GM18498 (cell line): ENCODE data around the gene OLFML2B.
"Not testable (repeated sequence)": the region's sequence is repeated elsewhere in the genome, so short reads cannot be mapped to it uniquely, and the experiment has no call there.

Source experiments
- ATAC-seq: cut with Tn5 transposase; IDR thresholded peaks from one replicate; pipeline ENCODE4 v1.9.1; 2021; ENCODE audit warnings: mild to moderate bottlenecking, moderate library complexity; ENCODE audit not compliant: unreplicated experiment

OLFML2B gene

DNA sequence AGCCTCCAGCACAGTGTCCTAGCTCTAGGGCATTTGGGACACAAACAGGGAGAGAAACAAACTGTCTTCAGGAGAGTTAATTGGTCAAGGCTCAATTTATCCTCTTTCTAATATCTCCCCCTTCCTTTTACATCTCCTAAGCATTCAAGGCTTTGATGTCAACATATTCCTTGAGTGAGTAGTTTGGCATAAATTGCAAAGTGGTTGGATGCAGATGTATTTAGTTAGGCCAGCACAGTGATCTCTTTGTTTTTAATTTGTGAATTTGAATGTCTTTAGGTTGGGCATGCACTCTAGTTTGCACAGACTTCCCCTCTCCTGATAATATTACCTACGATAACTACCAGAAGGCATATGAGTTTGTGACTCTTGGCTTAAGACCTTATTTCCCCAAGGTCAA is 12.5 kb upstream of the OLFML2B start:
- no peak for ATAC-seq

DNA sequence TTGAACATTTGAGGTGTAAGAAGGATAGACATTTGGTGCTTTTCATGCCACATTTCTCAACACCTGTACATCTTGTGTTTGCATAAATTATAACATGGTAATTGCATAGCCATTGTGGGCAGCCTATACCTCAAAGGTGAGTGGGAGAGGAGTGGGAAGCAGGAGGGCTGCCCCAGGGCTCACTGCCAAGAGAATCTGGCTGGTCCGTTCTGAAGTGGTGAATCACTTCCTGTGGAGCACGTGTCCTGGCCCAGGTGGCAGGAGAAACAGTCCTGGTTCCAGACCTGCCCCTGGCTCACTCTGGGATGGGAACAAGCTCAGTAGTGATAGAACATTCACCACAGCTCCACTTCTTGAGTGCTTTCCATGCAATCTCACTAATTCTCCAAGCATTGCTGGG is 11.6 kb upstream of the OLFML2B start:
- no peak for ATAC-seq

DNA sequence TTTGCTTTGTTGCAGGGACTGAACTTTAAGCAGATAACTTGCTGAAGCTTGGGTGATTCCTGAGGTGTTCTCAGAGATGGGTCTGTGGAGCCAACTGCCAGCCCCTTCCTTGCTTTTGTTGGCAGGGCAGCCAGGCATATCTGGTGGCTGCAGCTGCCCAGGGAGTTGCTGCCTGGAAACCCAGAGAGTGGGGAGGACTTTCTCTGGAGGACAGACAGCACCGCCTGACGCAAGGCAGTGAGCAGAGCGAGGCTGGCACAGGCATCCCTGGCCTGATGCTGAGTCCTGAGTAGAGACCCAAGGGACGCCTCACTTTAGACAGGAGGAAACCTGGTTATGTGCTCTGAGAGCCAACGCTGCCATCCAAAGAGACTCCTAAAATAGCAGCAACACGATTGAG is 9.8 kb upstream of the OLFML2B start:
- ATAC-seq = no peak

DNA sequence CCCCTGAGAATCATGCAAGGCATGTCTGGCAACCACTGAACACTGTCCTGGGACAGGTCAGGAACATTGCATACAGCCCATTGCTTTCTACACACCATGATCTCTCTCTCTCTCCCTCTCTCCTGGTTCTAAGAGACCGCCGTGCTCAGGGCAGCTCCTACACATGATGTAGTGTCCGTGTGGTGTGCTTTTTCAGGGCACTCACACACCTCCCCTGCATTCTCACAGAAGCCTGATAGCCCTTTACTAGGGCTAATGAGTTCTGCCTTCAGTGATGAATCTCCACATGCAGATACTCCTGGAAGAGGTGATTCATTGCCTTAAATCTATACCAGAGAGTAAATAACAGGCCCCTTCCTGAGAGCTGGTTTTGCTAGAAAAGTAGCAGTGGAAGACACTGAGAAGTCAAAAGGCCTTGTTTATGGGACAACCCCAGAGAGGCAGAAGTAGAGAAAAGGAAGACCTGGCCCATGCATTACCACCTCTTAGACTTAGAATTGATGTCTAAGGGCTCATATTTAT is 7.2 kb upstream of the OLFML2B start:
- ATAC-seq = no peak

DNA sequence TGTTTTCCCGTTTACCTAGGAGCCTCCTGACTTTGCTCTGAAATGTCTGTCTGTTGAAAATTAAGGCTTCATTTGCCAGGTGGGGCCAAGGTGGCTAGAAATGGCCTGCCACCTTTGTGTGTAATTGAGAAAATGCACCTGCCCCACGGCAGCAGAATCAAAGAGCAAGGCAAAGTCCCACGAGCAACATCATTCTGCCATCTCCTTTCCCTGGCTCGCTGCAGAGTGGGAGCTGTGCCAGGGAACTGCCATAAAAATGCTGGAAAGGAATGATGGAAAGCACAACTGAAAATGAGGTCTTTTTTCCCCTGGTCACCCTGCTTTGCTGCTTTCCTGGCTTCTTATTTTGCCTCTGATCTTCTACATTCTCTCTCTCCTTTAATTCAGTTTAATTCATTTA is 5.5 kb upstream of the OLFML2B start:
- ATAC-seq = no peak

DNA sequence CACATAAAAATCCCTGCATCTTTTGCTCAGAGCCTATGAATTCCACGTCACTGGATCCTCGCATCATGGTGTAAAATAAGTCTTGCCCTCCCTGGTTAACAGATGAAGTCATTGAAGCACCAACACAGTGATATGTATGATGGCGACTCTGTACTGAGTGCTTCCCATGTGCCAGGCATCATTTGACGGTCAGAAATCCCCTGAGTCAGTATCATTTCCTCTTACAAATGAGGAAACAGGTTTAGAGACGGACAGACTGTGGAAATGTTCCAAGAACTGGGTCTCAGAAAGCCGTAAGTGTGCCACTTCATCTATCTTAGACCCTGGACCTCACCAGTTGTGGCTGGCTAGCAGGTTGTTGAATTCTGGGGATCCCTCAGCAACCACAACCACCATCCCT is 5.1 kb upstream of the OLFML2B start:
- no peak for ATAC-seq

DNA sequence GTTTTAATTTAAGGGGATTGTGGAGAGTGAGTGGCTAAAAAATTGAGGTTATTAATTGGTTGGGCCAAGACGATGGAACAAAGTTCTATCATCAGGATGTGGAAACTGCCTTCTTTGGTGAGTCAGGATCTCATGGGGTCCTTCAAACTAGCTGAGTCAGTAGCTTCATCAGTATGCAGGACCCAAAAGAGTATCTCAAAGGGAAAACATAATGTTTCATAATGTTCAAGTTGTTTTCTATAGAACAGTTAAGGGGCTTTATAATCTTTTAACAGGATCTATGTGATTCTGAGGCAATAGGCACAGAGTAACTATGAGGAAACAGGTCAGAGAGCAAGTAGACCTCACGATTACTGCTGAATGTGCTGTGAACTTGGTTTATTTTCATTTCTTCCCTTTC is 3.2 kb upstream of the OLFML2B start:
- no peak for ATAC-seq

DNA sequence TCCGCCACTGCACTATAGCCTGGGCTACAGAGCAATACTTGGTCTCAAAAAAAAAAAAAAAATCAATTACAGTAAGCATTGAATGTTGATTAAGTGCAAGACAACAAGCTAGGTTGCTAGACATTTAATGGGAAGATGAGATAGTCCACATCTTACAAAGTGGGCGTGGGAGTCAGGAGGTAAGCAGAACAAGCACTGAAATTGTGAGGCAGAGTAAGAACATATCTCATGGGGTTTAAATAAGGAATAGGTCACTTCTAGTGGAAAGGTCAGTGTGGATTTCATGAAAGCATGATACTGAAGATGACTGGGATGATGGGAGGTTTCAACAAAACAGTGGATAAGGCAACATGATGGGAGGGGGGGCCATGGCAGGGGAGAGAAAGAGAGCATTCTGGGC is 1.9 kb upstream of the OLFML2B start:
- no peak for ATAC-seq

DNA sequence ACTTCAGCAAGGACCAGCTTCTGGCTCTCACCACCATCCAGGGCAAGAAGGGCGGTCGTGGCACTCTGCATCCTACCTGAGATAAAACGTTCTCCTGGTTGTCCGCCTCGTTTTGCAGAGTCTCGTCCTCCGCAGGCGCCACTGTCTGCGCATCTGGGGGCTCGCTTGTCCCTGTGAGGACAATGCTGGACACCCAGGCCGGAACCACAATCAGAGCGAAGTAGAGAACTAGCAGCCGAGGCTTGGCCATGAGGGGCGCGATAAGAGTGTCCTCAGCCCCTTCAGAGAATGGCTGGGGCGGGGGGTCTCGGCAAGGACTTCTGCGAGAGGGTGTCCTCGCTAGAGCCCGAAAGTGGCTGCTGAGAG is 505 bp downstream of the OLFML2B start:
- no peak for ATAC-seq

DNA sequence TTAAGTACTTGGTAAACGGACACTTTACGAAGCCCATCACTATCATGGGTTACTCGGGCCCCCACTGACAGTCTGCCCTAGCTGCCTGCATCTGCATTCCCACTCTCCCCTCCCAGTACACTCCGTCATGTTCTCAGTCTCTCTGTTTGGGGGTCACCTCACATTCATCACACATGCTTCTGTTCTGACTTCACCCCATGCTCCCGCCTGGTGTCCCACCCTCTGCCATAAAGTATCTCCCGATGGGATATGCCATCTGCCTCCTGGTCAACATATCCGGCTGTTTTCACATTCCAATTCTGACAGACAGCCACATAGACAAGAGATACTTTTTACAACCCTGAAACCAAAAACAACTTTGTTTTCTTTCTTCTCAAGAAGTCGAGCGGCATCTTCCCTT is 1.0 kb downstream of the OLFML2B start:
- no peak for ATAC-seq

DNA sequence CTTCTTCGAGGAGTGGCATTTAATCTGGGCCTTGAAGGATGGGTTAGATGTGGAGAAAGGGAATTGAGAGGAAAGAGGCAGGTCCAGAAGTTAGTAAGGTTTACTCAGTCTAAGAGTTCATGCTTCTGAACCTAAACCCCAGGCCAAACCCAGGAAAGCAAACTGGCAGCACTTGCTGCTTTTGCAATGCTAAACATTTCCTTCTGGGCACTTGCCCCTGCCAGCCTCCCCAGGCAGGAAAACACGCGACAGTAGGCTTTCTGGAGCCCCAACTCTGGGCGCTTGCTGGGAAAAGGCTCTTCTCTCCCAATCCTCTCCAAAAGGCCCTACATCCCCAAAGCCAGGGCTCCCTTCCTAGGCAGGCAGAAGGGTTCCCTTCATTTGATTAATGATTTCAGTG is 2.5 kb downstream of the OLFML2B start:
- no peak for ATAC-seq

DNA sequence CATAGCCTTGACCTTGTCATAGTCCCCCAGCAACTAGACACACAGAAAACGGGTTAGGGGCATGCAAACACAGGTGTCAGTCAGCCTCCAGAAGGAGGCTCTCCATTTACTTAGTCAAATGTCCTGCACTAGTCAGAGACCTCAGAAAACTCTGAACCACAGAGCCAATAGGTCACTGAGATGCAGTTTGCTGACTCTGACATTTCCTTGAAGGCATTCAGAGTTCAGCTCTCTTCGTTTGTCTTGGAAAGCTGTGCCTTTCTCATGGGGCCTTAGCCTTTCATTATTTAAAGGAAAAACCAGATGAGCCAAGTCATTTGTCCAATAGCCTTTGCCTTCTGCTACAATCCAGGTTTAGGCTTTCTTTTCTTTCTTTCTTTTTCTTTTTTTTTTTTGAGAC is 3.5 kb downstream of the OLFML2B start:
- no peak for ATAC-seq

DNA sequence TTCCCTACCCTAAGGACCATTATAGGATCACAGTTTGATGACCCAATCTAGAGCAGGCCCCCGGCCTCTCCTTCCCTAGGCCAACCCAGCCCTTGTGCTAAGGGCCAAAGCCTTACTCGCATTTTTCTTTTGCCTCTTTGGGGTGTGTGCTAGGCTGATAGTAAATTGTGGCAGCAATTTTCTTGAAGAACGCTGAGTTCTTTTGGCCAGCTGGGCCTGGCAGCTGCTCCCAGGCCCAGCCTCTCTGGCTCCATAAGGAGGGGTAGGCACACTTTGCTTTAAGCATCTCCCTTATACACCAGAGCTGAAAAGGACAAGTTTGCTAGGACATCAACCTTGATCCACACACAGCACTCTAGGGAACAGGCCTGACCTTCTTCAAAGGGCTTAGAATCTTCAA is 4.2 kb downstream of the OLFML2B start:
- ATAC-seq = no peak

DNA sequence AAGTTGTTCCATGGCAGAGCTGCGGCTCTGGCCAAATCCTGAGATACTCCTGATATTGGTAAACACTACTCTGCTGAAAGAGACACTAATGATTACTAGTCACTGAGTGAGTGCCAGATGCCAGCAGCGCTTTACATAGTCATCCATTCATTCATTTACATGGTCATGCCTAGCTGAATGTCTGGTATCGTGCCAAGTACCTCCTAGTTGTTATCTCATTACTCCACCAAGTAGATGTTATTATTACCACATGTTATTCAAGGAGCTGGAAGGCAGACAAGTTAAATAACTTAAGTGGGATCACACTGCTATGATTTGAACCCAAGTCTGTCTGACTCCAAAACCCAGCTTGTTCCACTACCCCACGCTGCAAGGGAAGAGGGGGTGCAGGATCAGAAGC is 4.7 kb downstream of the OLFML2B start:
- ATAC-seq = no peak

DNA sequence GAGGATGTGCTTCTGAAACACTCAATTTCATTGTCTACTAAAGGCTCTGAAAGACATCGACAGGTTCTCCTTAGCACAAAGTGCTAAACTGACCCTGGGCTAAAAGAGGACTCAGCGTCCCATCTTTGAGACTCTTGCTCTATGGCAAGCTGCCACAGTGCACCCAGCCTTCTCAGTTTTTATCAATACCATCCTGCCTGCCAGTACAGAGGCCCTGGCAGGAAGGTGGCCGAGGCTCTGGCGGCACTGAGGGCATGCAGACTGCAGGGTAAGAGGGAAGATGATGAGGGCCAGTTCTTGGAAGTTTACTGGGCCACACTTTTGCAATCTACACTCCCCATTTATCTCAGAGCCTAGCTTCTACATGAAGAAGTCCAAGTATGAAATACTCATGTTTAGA is 5.3 kb downstream of the OLFML2B start:
- ATAC-seq = no peak

DNA sequence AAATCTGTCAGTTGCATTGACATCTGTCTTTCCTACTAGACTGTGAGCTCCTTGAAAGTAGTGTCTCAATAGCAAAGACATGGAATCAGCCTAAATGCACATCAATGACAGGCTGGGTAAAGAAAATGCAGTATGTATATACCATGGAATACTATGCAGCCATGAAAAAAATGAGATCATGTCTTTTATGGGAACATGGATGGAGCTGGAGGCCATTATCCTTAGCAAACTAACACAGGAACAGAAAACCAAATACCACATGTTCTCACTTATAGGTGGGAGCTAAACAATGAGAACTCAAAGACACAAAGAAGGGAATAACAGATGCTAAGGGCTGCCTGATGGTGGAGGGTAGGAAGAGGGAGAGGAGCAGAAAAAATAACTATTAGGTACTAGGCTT is 5.9 kb downstream of the OLFML2B start:
- not testable (repeated sequence) for ATAC-seq

DNA sequence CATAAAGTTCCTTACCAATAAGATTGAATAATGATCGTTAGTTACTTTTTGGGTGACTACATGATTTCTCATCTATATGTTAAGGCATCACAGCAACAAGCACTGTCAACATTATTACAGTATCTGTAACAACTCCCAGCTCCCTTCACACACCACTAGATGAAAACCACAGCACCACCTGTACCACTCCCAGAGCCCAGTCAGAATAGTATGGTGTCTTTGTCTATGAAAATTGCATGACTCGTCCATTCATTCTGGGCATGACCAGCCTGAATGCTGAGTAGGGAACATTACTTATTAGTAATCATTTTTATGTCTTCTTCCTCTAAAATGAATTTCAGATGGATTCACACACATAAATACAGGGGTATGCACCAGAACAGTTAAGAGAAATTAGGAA is 7.0 kb downstream of the OLFML2B start:
- no peak for ATAC-seq

DNA sequence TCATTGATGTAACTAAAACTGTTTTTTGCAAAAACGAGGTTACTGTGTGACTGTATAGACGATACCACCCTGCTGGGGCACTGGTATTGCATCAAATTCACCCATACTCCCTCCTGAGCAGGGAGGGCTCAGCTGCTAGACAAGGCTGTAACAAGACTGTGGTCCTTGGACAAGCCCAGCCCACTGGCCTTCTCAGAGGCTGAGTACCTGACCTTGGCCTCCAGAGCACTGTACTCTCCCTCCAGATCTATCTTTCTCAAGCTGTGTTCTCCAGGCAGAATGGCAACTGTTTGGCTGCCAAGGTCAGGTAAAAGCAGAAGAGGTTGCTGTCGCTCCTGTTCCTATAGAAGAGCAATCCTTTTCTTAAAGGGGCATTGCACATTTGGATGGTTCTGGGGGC is 8.5 kb downstream of the OLFML2B start:
- ATAC-seq = no peak

DNA sequence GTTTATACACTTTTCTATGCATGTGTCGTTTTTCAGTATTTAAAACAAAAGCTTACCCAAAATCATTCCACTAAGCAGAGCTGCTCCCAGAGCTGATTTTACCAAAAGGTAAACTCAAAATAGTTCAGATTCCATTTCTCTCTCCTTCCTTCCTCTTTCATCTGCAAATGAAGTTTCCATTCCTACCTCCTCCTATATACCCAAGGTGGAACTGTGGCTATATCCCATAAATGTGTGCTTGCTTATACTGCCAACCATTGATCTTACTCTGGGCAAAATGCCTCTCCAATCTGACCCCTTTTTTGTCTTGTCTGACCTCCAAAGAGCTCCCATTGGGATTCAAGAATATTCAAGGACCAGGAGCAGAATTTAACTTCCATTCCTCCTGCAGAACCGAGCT is 9.5 kb downstream of the OLFML2B start:
- ATAC-seq = no peak

DNA sequence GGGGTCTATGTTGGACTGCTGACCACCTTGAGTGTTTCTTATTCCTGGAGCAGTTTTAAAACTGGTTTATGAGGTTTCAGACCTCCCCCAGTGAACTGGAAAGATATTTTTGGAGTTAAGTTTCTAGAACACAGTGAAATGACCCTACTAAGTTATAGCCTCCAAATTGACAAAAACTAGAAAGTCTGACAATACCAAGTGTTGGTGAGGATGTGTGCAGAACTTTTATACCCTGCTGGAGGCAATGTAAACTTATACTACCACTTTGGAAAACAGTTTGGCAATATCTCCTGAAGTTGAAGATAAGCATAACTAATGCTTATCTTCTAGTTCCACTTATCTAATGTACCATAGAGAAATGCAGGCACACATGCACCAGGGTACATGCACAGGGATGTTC is 10.4 kb downstream of the OLFML2B start:
- ATAC-seq = no peak

DNA sequence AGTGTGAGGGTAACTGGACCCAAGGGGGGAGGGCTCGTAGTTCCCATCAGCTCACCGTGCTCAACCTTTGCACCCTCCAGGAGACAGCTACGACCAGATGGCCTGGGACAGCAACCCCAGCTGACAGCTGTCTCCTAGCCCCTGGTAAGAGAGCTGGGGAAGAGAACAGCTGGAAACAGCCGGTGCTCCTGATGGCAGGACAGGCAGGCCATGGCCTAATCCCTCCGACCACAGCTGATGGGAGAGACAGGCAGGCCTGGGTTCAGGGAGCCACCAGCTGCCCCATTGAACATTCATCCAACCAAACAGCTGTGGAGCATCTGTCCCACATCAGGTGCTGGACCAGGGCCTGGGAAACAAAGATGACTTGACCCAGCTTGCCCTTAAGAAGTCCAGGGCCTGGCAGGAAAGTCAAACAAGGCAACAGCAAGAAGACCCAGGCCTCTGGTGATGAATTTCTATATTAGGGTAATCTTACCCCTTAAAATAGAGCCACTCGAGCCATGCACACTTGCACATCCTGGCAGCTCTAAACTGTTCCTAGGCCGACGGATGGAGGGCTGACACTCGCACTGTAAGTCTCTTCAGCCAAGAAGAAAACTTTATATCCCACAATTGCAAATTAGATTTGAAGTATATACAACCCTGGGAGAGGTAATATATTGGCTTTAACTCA is 12.2 kb downstream of the OLFML2B start:
- ATAC-seq = no peak

DNA sequence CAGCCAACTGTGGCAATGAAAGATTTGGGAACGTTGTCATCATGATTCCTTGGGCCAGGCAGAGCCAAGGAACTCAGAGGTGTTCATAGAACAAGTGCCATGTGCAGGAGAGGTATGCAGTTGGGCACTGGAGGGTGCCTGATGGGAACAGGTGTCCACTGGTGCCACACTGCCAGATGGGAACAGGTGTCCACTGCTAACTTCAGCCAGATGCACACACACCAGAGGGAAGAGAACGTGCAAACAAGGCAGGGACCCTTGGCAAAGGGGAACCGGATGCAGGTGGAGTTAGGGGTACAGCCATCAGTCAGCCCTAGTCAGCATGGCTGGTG is 13.5 kb downstream of the OLFML2B start:
- no peak for ATAC-seq

DNA sequence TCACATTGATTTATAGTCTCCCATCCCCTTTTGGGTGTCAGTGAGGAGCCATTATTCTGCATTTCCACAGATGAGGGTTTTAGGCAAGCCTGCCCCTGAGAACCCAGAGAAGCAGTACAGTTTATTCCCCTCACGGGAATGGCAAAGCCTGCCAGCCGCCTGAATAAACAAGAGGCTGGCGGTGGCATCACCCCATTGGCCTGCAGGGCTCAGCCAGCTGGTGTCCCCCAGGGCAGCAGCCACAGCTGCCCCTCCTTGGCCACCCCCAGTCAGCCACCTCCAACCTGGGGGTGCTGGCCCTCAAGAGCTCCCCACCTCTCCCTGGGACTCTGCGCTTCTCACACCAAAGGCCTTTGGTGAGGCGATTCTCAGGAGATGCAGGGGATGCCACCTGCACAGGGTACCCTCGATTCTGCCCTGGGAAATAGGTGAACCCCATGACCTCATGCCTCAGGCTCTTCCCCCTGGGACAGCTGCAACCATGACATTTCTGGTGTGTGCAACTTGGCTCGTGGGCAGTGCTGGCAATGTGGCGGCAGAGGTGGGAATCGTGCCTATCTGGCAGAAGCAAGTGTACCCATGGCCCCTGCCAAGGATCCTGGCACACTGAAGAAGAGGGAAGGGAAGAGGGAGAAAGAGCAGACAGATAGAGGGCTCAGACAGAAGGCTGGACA is 14.0 kb downstream of the OLFML2B start:
- ATAC-seq = no peak
